NCI-H460 (cell line): ENCODE results near the gene POLD1. TPM values are rescaled to one million over a fixed set of nuclear protein-coding genes. Genes with fewer than 3 reads are reported as not detected.

Source experiments
- DNase-seq: peaks from one replicate; pipeline ENCODE4 v3.0.0-alpha.2; 2016; ENCODE audit warnings: low read depth; ENCODE audit errors: extremely low read depth
- total RNA-seq: library from RNA; depleted of rRNA; stranded (reverse); fragments of >200 nt; shearing (Covaris generic); gene quantifications from 2 replicates; pipeline ENCODE4 v1.2.3, GENCODE V29; 2014; rRNA removed

POLD1 gene
- total RNA-seq, 1 experiment from 2014 or later, result 20.9 TPM

- DNase-seq, result no peak
Observed at GRCh38 chr19:50460161-50460765, 76.1 kb downstream of the POLD1 start.

DNA sequence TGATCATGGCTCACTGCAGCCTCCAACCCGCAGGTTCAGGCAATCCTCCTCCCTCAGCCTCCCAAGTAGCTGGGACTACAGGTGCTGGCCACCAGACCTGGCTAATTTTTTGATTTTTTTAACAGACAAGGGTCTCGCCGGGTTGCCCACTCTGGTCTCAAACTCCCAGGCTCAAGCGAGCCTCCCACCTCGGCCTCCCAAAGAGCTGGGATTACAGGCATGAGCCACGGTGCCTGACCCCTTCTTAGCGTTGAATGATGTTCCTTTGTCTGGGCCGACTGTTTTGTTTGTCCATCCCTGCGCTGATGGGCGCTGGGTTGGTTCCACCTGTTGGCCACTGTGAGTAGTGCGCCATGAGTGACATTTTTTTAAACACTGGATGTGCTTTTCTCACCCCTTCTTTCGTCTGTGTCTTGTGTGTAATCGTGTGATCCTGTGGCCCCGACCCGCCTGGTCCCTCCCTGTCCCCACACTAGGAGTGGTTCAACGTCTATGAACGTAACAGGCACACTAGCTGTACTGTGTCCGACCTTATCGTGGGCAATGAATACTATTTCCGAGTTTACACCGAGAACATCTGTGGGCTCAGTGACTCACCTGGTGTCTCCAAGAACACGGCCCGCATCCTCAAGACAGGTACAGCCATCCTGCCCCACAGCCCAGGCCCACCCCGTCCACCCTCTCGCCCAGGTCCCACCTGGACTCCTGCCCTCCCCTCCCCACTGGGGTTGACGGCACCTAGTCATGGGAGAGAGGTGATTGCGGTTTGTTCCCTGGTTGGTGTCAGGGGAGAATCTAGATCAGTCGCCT lies 77.1 kb downstream of the POLD1 start:
- peak; percentile 54 for DNase-seq

DNA sequence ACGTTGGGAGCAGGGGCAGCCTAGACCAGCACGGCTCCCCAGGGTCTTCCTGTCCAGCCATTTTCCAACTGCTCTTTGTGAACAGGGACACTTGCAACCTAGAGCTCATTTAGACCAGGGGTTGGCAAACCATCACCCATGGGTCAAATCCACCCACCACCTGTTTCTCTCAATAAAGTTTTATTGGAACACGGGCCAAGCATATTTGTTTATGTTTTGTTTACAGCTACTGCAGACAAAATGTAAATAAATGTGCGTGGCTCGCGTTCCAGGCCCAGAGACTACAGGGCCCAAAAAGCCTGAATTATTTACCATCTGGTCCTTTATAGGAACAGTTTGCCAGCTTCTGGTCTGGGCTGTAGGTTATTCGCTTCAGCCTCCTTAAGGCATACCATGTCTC lies 78.8 kb downstream of the POLD1 start:
- no peak for DNase-seq

DNA sequence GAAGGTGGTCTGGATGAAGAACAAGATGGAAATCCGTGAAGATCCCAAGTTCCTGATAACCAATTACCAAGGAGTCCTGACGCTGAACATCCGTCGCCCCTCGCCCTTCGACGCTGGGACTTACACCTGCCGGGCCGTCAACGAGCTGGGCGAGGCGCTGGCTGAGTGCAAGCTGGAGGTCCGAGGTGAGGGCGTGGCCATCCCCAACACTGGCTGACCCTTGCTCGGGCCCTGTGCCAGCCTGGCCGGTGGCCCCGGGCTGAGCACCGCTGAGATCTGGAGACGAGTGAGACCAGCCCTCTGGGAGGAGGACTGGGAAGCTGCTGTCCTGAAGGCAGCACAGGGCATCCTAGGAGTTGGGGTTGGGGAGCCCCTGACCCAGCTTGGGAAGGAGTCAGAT lies 80.2 kb downstream of the POLD1 start:
- DNase-seq, result no peak

- no peak for DNase-seq
Observed at GRCh38 chr19:50465000-50465399, 80.9 kb downstream of the POLD1 start.

DNA sequence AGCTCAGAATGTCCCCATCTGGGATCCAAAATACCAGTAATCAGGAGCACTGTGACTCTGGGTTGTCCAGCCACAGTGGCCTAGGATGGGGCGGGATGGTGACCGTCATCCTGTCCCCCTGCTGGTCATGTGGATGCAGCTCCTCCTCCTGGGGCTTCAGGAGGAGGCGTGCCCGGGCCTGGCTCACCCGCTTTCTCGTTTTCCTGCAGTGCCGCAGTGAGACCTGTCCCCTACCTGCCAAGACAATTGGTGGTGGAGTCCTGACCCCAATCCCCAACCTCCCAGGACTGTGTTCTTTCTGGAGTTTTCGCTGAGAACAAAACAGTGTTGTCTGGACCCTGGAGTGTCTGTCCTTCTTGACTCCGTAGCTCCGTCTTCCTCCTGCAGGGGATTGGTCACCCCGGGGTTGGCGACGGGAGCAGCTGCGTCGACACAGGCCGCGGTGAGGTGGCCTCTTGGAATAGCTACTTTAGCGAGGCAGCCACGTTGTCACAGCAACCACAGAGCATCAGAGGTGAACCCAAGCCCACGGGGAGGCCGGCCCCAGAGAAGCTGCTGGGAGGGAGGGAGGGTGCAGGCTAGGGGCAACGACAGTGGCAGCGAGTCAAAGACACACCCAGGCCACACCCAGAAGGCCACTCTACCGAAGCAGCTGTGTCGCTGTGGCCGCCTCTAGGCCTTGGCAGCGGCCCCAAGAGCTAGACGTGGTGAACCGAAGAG lies 82.0 kb downstream of the POLD1 start:
- DNase-seq, result no peak

DNA sequence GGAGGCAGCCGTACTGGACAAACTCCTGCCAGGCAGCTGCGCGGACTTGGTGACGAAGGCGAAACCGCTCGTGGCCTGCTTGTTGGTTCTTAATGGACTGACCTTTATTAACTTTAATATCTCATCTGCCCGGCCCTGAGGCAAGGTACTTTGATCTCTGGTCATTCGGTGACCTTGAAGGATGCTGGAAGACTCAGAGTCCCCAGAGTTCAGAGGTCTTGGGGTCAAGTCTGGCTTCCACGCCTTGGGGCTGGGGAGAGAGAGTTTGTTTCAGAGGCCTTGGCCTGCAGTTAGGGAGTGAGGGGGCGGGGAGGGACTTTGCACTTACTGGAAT lies 82.5 kb downstream of the POLD1 start:
- DNase-seq, result no peak

- no peak for DNase-seq
Observed at GRCh38 chr19:50467566-50467965, 83.4 kb downstream of the POLD1 start.

Other genes starting within 250 kb of the POLD1 start
- not detected in 2 replicates for gene IZUMO2, start 221.1 kb upstream of the POLD1 start, total RNA-seq
- 2.6 and 3.0 TPM in 2 replicates for gene MYH14, start 180.7 kb upstream of the POLD1 start, total RNA-seq
- 0.27 and 0.87 TPM in 2 replicates for gene KCNC3, start 55.0 kb upstream of the POLD1 start, total RNA-seq
- 0.49 TPM in 1 of 2 replicates, not detected in the other for gene NAPSA, start 18.7 kb upstream of the POLD1 start, total RNA-seq
- 52.0 and 55.8 TPM in 2 replicates for gene NR1H2, start 7.9 kb upstream of the POLD1 start, total RNA-seq
- not detected in 2 replicates for gene SPIB, start 34.6 kb downstream of the POLD1 start, total RNA-seq
- not detected in 2 replicates for gene MYBPC2, start 48.5 kb downstream of the POLD1 start, total RNA-seq
- gene EMC10, start 92.2 kb downstream of the POLD1 start, total RNA-seq, result 36.8 and 42.6 TPM in 2 replicates
- 0.26 and 0.92 TPM in 2 replicates for gene GARIN5A, start 92.5 kb downstream of the POLD1 start, total RNA-seq
- gene JOSD2, start 126.8 kb downstream of the POLD1 start, total RNA-seq, result 10.0 and 17.8 TPM in 2 replicates
- gene ASPDH, start 129.6 kb downstream of the POLD1 start, total RNA-seq, result not detected in 2 replicates
- gene LRRC4B, start 184.1 kb downstream of the POLD1 start, total RNA-seq, result 0.09 and 0.25 TPM in 2 replicates